H1 (cell line): ENCODE data around the gene HBA2. TPM values are rescaled to one million over a fixed set of nuclear protein-coding genes. Genes with fewer than 3 reads are reported as not detected.
A peak's percentile ranks its signal among the peaks of the same experiment; 100 is the strongest.

Experiments
- EZH2 ChIP-seq: fragments of 200-600 bp; sonication (generic); IDR thresholded peaks from 2 replicates; pipeline ENCODE4 v1.7.1; 2012; ENCODE audit warnings: low read depth, mild to moderate bottlenecking, moderate library complexity, low read length, inconsistent platforms; ENCODE audit not compliant: severe bottlenecking
- JUN ChIP-seq: IDR thresholded peaks from 2 replicates; pipeline ENCODE4 v1.6.1; 2011; ENCODE audit warnings: low read depth, mild to moderate bottlenecking, improper control_type of control experiment, low read length
- KDM4A ChIP-seq: IDR thresholded peaks from one replicate; pipeline ENCODE4 v1.7.1; 2012; ENCODE audit warnings: low read depth, mild to moderate bottlenecking, moderate library complexity, low read length, inconsistent platforms; ENCODE audit not compliant: severe bottlenecking
- TAF1 ChIP-seq: IDR thresholded peaks from 2 replicates; pipeline ENCODE4 v1.6.1; 2011; ENCODE audit warnings: mild to moderate bottlenecking, low read depth, low read length
- TAF7 ChIP-seq: optimal IDR thresholded peaks from 2 replicates; pipeline ENCODE3; 2011; ENCODE audit warnings: low read depth, mild to moderate bottlenecking, inconsistent platforms, low read length, moderate library complexity, borderline replicate concordance
- TCF12 ChIP-seq: IDR thresholded peaks from 2 replicates; pipeline ENCODE4 v1.6.1; 2011; ENCODE audit warnings: low read depth, mild to moderate bottlenecking, low read length
- polyA plus RNA-seq, 7 experiments: library from polyadenylated mRNA; depleted of rRNA in 3 of 7; stranded (reverse) in 5 of 7; unstranded in 2 of 7; fragments of >200 nt in 5 of 7; fragments of 200-250 nt in 2 of 7; gene quantifications; 1 replicate in 5 of 7; 2 replicates in 1 of 7; 4 replicates in 1 of 7; pipeline versions ENCODE4 v1.2.1 to v1.2.3, GENCODE V29; 2011 to 2013; ENCODE audit warnings: missing spikeins in 2 of 7, mixed read lengths in 2 of 7
- total RNA-seq: library from RNA; stranded (reverse); fragmentation: NEBNext Ultra II Directional; extraction: Animal tissue kit (Norgen Biotek cat#: 25700); gene quantifications from 2 replicates; pipeline ENCODE4 v1.2.1, GENCODE V29; 2021
- TF ChIP-seq, protein P1 (sequence below): fragments of 300-600 bp; sonication (generic); IDR thresholded peaks from 2 replicates; pipeline ENCODE4 v1.7.1; 2012; ENCODE audit warnings: low read length, moderate library complexity, mild to moderate bottlenecking, inconsistent platforms; ENCODE audit not compliant: insufficient replicate concordance
- TF ChIP-seq, protein P2 (sequence below): IDR thresholded peaks from 2 replicates; pipeline ENCODE4 v1.6.1; 2011; ENCODE audit warnings: low read length, improper control_type of control experiment
- TF ChIP-seq, protein P3 (sequence below): IDR thresholded peaks from 2 replicates; pipeline ENCODE4 v1.6.1; 2012; ENCODE audit warnings: inconsistent platforms

HBA2 gene
- total and polyA plus RNA-seq, 2 of the 8 experiments (the other 6 are each of a cell fraction or from before 2014, with no cell fraction given): 6.1 TPM; not detected in 1

DNA sequence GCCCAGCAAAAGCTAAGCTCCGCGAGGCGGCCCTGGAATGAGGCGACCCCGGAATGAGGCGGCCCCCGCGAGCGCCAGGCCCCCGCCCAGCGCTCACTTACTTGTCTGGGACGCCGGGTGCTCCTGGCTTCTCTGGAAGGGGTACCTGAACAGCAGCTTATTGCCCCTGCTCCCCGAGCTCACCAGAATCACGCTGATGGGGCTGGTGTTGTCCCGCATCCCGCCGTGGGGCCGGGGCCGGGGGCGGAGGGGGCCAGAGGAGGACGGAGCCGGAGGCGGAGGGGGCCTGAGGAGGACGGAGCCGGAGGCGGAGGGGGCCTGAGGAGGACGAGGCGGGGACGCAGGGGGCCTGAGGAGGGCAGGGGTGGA lies 34.6 kb upstream of the HBA2 start (continued):
- TF ChIP-seq, protein P1, sequence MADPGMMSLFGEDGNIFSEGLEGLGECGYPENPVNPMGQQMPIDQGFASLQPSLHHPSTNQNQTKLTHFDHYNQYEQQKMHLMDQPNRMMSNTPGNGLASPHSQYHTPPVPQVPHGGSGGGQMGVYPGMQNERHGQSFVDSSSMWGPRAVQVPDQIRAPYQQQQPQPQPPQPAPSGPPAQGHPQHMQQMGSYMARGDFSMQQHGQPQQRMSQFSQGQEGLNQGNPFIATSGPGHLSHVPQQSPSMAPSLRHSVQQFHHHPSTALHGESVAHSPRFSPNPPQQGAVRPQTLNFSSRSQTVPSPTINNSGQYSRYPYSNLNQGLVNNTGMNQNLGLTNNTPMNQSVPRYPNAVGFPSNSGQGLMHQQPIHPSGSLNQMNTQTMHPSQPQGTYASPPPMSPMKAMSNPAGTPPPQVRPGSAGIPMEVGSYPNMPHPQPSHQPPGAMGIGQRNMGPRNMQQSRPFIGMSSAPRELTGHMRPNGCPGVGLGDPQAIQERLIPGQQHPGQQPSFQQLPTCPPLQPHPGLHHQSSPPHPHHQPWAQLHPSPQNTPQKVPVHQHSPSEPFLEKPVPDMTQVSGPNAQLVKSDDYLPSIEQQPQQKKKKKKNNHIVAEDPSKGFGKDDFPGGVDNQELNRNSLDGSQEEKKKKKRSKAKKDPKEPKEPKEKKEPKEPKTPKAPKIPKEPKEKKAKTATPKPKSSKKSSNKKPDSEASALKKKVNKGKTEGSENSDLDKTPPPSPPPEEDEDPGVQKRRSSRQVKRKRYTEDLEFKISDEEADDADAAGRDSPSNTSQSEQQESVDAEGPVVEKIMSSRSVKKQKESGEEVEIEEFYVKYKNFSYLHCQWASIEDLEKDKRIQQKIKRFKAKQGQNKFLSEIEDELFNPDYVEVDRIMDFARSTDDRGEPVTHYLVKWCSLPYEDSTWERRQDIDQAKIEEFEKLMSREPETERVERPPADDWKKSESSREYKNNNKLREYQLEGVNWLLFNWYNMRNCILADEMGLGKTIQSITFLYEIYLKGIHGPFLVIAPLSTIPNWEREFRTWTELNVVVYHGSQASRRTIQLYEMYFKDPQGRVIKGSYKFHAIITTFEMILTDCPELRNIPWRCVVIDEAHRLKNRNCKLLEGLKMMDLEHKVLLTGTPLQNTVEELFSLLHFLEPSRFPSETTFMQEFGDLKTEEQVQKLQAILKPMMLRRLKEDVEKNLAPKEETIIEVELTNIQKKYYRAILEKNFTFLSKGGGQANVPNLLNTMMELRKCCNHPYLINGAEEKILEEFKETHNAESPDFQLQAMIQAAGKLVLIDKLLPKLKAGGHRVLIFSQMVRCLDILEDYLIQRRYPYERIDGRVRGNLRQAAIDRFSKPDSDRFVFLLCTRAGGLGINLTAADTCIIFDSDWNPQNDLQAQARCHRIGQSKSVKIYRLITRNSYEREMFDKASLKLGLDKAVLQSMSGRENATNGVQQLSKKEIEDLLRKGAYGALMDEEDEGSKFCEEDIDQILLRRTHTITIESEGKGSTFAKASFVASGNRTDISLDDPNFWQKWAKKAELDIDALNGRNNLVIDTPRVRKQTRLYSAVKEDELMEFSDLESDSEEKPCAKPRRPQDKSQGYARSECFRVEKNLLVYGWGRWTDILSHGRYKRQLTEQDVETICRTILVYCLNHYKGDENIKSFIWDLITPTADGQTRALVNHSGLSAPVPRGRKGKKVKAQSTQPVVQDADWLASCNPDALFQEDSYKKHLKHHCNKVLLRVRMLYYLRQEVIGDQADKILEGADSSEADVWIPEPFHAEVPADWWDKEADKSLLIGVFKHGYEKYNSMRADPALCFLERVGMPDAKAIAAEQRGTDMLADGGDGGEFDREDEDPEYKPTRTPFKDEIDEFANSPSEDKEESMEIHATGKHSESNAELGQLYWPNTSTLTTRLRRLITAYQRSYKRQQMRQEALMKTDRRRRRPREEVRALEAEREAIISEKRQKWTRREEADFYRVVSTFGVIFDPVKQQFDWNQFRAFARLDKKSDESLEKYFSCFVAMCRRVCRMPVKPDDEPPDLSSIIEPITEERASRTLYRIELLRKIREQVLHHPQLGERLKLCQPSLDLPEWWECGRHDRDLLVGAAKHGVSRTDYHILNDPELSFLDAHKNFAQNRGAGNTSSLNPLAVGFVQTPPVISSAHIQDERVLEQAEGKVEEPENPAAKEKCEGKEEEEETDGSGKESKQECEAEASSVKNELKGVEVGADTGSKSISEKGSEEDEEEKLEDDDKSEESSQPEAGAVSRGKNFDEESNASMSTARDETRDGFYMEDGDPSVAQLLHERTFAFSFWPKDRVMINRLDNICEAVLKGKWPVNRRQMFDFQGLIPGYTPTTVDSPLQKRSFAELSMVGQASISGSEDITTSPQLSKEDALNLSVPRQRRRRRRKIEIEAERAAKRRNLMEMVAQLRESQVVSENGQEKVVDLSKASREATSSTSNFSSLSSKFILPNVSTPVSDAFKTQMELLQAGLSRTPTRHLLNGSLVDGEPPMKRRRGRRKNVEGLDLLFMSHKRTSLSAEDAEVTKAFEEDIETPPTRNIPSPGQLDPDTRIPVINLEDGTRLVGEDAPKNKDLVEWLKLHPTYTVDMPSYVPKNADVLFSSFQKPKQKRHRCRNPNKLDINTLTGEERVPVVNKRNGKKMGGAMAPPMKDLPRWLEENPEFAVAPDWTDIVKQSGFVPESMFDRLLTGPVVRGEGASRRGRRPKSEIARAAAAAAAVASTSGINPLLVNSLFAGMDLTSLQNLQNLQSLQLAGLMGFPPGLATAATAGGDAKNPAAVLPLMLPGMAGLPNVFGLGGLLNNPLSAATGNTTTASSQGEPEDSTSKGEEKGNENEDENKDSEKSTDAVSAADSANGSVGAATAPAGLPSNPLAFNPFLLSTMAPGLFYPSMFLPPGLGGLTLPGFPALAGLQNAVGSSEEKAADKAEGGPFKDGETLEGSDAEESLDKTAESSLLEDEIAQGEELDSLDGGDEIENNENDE: no peak
- TF ChIP-seq TCF12 (no peak), TAF1 (0 out of 2 replicates have a peak, but pooled peaks have one; percentile 30), TAF7 (no peak), JUN (no peak), KDM4A (peak; percentile 58), EZH2 (no peak)
- TF ChIP-seq, protein P2, sequence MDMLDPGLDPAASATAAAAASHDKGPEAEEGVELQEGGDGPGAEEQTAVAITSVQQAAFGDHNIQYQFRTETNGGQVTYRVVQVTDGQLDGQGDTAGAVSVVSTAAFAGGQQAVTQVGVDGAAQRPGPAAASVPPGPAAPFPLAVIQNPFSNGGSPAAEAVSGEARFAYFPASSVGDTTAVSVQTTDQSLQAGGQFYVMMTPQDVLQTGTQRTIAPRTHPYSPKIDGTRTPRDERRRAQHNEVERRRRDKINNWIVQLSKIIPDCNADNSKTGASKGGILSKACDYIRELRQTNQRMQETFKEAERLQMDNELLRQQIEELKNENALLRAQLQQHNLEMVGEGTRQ: no peak
- TF ChIP-seq, protein P3, sequence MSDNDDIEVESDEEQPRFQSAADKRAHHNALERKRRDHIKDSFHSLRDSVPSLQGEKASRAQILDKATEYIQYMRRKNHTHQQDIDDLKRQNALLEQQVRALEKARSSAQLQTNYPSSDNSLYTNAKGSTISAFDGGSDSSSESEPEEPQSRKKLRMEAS: 0 out of 2 replicates have a peak, but pooled peaks have one; percentile 30
